GM21447 (cell line): ENCODE results near the gene TSPAN11.
"Not testable (repeated sequence)": the region's sequence is repeated elsewhere in the genome, so short reads cannot be mapped to it uniquely, and the experiment has no call there.

Experiments used
- ATAC-seq: cut with Tn5 transposase; IDR thresholded peaks from one replicate; pipeline ENCODE4 v1.9.1; 2021; ENCODE audit not compliant: unreplicated experiment

The TSPAN11 gene, protein sequence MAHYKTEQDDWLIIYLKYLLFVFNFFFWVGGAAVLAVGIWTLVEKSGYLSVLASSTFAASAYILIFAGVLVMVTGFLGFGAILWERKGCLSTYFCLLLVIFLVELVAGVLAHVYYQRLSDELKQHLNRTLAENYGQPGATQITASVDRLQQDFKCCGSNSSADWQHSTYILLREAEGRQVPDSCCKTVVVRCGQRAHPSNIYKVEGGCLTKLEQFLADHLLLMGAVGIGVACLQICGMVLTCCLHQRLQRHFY

DNA sequence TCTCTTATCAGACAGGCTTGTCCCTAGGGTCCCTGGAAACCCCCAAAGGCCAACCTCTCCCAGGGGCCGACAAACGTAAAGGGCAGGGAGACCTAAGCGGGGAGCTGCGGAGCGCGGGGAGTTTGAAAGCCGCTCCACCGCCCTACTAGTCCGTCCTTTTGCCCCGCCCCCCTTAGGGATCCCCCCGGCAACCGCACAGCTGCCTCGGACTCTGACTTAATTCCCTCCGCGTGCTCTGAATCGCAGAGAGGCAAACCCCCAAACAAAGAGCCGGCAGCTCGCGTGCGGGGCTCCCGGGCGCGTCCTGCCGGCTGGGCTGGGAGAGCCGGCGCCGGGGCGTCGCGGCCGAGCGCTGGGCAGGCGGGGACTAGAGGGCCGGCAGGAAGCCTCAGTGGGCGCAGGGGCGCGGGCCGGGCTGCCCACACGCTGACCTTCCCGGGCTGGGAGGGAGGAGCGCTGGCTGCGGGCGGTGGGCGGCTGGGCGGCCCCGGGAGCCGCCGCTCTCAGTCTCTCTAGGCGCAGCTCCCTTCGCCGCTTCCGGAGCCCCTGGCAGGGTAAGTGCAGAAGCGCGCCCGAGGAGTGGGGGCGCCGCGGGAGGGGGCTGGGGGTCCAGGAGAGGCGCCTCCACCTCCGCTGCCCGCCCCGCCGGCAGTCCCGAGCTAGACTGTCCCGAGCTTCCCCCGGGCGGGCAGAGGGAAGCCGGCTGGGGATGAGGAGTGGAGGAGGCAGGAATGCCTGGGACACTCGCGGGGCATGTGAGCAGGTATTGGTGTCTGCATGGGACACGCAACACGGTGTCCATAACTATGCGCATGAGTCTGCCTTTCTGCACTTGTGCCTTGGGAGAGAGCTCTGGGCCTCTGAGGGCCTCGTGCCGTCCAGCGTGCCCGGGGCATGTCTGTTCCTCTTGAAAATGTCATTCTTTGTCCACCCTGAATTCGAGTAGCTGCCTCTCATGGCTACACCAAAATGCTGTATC, at the start of gene TSPAN11:
TSPAN11 (plus strand) TSS at position 506 of the 979 bp plus-strand sequence. CDS start 27,244 bp downstream, outside the sequence.
- no peak for ATAC-seq

DNA sequence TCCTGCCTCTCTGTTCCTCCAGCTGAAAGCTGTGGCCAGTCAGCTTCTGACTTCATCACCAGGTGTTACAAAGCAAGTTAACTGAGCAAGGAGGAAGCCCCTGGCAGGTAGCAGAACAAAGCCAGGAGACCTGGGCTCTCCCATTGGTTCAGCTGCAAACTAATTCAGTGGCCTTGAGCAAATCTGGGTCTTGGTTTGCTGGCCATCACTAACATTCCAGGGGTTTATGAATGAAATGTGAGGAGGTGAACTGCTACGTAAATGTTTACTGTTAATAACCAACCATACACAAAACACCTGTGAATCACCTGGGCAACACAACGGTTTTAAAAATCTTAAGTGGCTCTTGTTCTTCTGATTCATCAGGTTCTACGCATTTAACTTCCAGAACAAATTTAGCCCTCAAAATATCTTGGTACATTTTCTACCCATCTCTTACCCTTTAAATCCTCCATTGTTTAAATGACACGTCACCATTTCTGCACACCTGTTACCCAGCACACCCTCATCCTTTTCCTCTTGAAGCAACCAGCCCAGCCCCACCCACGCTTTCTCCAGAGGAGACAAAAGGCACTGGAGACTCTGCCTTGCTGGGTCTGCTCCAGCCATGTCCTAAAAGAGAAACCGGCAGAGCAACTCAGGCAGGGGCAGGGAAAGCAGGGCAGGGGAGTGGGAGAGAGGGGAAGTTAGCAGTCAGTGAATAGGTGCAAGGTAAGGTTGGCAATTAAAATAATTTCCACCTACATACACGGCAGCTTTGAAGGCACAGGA, 49.3 kb upstream of the TSPAN11 start:
- ATAC-seq, result no peak

DNA sequence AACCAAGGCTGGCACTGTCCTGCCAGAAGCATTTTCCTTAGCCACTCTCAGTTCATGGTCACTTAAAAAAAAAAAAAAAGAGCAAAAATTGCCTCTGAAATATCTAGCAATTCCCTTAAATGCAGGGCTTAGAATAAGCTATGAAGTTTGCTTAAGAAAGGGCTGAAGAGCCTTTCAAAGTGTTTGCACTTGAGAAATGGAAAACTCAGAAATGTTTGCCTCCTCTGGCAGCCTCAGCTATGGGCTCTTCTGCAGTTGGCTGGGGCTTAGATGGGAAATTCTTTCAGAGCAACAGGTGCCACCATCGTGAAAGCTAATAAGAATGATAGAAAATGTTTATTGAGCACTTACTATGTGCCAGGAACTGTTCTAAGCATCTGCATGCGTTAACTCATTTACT, 48.5 kb upstream of the TSPAN11 start:
- ATAC-seq, result no peak

DNA sequence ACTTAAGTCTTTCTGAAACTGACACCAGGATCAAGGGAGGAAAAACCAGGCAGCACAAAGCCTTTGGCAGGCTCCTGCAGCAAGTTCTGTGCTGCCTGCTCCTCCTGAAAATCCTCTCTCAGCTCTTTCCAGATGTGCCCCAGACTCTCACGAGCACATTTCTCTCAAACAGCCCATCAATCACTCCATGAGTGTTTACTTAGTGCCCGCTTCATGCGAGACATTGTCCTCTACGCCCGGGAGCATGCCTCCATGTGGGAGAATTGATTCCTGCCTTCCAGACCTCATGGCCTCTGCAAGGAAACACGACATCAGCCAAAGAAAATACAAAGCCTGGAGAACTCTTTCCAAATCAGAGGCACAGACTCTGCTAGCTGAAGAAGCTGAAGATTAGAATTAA, 46.5 kb upstream of the TSPAN11 start:
- no peak for ATAC-seq

DNA sequence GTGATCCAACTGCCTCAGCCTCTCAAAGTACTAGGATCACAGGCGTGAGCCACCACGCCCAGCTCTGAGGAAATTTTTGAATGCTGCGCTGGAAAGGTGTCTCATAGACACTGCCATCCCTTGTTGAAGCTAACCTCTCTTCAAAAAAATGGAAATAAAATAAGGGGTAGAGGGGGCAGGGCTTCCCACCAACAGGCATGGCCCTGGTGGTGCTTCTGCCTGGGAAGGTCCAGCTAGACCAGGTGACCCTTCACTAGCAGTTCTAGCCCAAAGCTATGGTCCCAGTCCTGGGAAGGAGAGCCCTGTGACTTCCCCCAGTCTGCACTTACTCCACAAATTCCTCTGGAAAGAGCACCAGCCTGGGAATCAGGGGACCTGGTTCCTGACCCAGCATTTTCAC, 45.7 kb upstream of the TSPAN11 start:
- ATAC-seq, result no peak

DNA sequence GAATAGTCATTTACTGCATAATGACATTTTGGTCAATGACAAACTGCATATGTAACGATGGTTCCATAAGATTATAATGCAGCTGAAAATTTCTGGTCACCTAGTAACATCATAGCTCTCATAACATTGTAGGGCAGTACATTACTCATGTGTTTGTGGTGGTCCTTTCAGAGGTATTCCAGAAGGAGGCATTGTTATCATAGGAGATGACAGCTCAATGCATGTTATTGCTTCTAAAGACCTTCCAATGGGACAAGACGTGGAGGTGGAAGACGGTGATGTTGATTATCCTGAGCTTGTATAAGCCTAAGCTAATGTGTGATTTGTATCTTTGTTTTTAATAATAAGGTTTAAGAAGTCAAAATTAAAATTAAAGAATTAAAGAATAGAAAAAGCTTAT, 43.8 kb upstream of the TSPAN11 start:
- no peak for ATAC-seq

DNA sequence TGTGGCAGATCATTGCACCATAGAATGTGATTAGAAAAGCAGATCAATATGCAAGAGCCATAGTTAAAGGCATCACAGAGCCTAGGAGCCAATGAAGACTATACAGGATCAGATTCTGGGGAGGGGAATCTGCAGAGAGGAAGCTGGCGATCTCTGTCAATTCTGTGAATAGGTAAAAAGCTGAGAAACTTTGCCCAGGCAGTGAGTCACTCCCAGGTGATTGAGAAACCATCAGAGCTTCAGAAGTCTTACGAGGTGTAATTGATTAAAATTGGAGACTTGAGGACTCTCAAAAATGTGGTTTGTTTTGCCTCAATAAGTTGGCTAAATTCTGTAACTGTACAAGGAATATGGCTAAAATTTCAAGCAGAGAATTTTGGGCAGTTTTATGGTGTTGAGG, 41.7 kb upstream of the TSPAN11 start:
- no peak for ATAC-seq

DNA sequence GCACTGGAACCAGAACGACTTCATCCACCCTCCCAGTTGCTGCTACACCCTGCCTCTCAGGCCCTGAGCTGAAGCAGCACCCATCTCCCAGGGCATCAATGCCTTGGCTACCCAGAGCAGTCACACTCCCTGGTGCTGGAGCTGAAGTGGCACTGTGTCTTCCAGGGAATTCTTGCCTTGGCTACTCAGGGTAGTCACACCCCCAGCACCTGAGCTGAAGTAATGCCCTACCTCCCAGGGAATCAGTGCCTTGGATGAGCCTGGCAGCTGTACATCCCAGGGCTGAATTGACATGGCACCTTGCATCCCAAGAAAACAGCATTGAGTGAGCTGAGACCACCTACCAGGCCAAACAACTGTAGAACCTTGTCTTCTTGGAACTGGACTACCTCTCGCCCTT, 41.2 kb upstream of the TSPAN11 start:
- ATAC-seq, result no peak

DNA sequence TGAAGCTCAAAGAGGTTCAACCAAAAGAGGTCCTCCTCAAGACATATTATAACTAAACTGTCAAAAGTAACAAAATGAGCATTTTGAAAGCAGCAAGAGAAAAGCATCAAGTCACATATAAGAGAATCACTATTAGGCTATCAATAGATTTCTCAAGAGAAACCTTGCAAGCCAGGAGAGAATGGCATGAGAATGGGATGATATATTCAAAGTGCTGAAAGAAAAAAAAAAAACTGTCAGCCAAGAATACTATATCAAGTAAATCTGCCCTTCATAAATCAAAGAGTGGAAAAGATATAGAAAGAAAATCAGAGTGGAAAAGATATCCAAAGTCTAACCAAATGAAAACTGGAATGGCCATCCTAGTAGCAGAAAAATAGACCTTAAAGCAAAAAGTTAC, 39.3 kb upstream of the TSPAN11 start:
- no peak for ATAC-seq

DNA sequence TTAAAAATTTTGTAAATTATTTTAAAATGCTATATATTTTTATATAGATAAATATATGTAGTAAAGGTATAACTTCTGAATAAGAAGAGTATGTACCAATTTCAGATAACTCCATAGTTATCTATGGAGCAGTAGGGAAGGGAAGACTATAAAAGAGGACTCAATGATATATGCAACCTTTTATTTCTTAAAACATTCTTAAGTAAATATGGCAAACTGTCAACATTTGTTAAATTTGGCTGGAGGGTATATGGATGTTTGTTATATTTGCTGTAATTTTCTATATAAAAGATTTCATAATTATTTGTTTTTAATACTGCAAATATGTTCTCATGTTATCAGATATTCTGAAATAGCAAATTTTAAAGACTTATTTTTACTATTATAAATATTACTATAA, 38.3 kb upstream of the TSPAN11 start:
- ATAC-seq, result no peak

DNA sequence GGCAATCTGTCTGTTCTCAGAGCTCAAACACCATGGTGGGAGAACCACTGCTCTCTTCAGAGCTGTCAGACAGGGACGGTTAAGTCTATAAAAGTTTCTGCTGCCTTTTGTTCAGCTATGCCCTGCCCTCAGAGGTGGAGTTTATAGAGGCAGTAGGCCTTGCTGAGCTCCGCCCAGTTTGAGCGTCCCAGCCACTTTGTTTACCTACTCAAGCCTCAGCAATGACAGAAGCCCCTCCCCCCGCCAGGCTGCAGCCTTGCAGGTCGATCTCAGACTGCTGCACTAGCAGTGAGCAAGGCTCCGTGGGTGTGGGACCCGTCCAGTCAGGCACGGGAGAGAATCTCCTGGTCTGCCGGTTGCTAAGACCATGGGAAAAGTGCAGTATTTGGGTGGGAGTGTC, 32.0 kb upstream of the TSPAN11 start:
- not testable (repeated sequence) for ATAC-seq

DNA sequence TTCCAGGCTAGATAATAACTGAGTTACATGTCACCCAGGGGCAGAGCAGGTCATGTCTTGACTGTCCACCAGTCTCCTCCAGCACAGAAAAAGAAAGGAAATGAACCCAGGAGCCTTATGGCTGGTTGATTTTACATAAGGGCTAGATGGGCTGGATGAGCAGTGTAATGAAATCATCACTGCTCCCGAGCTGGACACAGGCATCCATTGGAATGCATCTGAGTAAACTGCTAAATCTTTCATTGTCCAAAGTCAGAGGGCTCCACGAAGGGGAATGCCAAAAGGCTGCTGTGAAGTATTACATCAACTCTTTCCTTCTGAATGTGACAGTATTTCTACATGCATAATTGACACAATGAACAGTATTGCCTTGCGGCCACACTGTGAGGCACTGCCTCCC, 30.1 kb upstream of the TSPAN11 start:
- ATAC-seq, result no peak

DNA sequence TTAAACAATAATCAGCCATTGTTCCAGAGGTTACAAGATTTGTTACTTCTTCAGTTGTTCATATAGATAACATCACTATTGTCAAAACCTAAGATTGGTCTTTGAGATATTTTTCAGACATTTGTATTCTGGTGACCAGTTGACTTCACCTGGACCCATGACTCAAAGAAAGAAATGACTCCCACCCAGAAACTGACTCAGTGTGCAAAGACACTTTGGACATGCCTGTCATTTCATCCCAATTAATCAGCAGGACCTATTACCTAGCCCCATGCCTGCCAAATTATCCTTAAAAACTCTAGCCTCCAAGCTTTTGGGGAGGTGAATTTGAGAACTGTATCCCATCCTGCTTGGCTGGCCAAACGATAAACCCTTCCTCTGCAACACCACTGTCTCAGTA, 27.7 kb upstream of the TSPAN11 start:
- ATAC-seq, result no peak

DNA sequence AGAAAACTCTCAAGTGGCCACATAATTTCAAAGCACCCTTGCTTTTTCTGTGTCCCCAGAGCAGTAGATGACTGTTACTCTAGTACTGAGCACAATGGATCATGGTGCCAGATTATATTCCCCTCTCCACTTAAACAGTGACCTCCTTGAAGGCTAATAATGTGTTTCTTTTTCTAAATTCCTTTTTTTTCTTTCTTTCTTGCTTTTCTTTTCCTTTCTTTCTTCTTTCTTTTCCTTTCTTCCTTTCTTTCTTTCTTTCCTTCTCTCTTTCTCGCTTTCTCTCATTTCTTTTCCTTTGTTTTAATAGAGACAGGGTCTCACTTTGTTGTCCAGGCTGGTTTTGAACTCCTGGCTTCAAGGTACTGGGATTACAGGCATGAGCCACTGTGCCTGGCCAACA, 26.2 kb upstream of the TSPAN11 start:
- no peak for ATAC-seq

DNA sequence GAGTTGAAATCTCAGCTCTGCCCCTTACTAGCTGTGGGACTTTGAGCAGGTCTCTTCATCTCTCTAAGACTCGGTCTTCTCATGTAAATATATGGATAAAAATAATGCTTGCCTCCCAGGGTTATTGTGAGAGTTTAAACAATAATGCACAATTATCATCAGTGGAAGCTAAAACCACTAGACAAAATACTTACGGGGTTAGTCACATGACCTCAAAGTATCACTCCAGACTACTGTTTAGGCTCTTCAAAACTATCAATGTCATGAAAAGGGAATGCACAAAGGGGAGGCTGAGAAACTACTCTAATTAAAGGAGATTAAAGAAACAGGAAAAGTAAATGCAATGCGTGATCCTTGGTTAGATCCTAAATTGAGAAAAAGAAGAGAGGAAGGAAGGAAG, 24.5 kb upstream of the TSPAN11 start:
- ATAC-seq, result no peak

DNA sequence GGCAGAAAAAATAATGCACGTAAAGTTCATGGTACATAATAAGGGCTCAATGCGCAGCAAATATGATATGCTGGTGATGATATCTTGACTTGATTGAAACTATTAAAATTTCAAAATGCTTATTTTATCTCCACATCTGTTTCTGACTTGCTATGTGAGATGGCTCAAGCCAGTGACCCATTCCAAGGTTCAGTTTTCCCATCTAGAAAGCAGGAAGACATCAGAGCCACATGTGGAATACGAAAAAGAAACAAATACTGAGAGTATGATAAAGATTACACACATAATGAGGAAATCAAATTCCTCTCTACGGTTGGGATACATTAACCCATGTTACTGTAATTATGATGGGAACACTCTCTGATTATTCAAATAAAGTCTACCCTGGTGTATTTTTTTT, 24.0 kb upstream of the TSPAN11 start:
- ATAC-seq, result no peak

DNA sequence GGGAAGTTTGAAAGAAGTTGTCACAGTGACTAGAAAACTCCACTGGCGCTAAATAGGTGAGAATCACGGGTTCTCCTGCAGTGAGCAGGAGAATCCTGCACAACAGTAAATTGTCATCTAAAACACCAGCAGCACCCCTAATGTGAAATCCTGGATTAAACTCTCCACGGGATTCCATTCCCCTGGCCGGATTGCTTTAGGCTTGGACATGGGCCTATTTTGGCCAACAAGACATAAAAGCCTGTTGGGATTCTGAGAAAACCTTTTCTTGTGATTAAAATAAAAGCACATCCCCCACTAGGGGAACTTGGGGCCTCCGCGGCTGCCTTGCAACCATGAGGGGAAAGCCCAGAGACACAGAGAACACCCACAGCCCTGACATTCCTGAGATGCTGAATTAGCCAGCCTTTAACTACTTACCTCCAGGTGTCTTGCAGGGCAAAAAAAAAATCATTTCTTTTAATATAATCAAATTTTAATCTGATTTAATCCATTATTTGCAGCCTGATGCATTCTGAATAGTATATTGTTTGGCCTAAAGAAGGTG, 21.0 kb upstream of the TSPAN11 start:
- ATAC-seq, result no peak

DNA sequence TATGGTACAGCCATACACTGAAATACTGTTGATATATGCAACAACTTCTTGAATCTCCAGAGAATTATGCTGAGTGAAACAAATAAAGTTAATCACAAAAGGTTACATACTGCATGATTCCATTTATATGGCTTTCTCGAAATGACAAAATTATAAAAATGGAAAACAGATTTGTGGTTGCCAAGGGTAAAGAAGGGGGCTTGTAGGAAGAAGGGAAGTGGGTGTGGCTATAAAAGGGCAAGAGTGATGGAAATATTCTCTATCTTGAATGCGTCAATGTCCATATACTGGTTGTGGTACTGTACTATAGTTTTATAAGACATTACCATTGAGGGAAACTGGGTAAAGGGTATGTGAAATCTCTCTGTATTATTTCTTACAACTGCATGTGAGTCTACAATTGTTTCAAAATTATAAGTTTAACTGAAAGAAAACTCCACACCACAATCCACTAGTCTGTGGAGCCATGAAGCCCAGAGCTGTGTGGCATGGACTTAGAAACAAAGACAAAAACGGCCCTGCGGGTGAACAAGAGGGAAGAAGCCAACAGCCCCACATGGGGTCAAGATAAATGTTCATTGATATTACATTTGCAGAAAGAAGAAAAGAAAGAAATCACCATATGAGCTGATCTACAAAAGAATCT, 18.3 kb upstream of the TSPAN11 start:
- ATAC-seq, result no peak

DNA sequence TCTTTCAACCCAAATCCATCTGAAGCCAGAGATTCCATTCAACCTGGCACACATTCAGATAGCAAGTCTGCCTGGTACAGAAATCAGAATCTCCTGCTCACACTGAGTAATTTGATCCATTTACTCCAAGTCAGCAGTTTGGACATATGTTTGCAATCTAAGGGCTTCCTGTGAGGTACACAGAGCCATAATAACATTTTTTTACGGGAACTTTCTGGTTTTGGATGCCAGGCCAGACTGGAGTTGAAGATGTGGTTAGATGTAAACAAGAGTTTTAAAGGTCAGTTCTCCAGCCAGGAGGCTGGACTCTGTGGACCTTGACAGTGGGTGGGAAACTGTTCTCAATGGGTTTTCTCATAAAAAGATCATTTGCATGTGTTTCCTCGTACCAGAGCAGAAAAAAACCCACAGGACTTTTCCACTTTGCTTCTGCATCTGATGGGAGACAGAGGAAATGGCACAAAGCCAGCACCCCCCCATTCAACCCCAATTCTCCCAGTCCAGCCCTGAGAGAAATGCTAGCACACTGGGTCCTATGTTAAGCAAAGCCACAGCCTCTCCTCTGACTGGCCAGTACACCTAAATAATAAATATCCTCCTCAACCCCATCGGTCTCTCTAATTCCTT, 17.7 kb upstream of the TSPAN11 start:
- ATAC-seq, result no peak

DNA sequence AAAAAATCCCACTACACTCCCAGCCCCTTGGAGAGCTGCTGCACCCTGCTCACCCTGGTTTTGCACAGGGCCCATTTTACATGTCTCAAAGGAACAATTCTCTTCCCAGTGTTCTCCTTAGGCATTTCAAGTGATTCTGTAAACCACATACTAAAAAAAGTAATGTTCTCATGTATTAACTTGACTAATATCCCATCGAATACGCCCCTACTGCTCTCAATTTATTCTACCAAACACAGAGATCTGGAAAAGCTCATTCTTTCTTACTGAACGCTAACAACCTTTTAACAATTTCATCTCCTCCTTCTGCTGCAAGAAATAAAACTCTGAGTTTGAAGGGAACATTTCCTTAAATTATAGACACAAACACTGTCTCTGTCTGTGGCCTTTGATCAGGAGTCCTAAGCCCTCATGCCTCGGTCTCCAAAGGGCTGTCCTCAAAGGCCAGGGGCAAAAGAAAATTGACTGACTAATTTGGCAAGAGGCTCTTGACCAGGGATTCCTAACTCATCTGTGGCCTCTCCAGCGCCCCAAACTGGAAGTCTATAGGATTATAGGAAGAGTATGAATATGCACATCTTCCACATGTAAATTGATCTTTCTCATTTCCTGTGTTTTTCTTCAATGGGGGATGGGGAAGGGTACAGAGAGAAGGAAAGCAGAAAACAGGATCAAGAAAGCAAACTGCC, 17.1 kb upstream of the TSPAN11 start:
- no peak for ATAC-seq
